Hematopoietic multipotent progenitor cell (in vitro differentiated cells): ENCODE data around the gene MIDN. TPM values are rescaled to one million over a fixed set of nuclear protein-coding genes. Genes with fewer than 3 reads are reported as not detected.
"Not testable (repeated sequence)": the region's sequence is repeated elsewhere in the genome, so short reads cannot be mapped to it uniquely, and the experiment has no call there.

Source experiments
- DNase-seq, 3 donors: peaks; one replicate each; pipeline ENCODE4 v3.0.0-alpha.2; 2011 to 2015; ENCODE audit warnings: low read depth in 2 of 3, low spot score in 2 of 3
- total RNA-seq: library from RNA; depleted of rRNA; stranded (reverse); fragments of >200 nt; gene quantifications from one replicate; pipeline ENCODE4 v1.2.3, GENCODE V29; 2012

Gene MIDN
- total RNA-seq, 1 donor: 64.9 TPM

GRCh38 chr19:1244693-1245451, 3.5 kb upstream of the MIDN start:
- DNase-seq: peak in 1 of 3 donors; percentile 30

GRCh38 chr19:1245494-1246264, 2.7 kb upstream of the MIDN start:
- DNase-seq: no peak

GRCh38 chr19:1246265-1247087, 1.9 kb upstream of the MIDN start:
- DNase-seq: not testable (repeated sequence)

- DNase-seq: no peak
These were observed 640 bp upstream of the MIDN start for GRCh38 chr19:1247748-1248138.

DNA sequence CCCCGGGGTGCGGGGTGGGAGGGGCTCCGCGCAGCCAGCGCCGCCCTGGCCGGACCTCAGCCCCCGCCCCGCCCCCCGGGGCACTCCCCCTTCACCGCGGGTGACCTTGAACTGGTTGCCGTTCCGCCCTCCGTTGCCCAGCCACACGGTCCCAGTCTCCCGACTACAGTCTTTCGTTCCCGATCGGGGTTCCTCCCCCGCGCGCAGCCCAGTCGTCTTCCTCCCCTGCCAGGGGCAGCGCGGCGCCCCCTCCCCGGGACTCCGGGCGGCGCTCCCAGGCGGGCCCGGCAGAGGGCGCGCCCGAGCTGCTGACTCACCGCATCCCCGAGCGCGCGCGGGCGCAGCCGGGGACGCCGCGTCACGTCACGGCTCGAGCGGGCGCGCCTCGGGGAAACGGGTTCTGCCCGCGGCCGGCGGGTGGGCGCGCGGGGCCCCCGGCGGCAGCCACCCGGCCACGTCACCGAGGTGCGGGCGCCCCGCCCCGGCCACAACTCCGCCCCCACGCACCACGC, 459 bp downstream of the MIDN start:
- DNase-seq: peak; percentile 81 to 87 (median 81)

DNA sequence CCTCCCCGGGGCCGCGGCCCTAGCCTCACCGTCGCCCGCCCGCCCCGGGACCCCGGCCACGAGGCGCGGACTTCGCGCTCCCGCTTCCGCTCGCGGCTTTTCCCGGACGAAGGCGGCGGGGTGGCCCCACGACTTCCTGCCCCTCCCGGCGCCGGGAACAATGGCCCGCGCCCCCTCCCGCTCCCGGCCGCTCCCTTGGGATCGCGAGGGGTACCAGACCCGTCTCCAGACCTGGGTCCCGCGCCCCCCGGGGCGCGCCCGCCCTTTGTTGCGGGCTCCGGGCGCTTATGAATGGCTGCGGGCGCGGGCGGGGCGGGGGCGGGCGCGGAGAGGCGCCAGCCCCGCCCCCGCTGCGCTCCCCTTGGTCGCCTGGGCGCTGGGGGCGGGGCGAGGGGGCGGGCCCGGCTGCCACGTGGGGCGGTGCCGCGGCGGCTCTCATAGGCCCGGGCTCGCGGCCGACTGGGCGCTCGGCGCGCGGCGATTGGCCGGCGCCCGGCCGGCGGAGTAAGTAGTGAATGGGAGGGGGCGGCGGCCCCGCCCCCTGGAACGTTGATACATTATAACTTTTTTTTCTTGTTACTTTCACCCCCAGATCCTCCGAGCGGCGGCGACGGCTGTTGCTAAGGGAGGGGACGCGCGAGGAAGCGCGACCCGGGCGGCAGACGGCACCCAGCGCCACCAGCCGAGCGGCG, 1.1 kb downstream of the MIDN start:
- DNase-seq: peak; percentile 93 to 96 (median 95)

- DNase-seq: no peak
These were observed 1.6 kb downstream of the MIDN start for GRCh38 chr19:1249990-1250436.

- peak in 2 of 3 donors; percentile 43 to 48 for DNase-seq
These were observed 2.3 kb downstream of the MIDN start for GRCh38 chr19:1250437-1251260.

DNA sequence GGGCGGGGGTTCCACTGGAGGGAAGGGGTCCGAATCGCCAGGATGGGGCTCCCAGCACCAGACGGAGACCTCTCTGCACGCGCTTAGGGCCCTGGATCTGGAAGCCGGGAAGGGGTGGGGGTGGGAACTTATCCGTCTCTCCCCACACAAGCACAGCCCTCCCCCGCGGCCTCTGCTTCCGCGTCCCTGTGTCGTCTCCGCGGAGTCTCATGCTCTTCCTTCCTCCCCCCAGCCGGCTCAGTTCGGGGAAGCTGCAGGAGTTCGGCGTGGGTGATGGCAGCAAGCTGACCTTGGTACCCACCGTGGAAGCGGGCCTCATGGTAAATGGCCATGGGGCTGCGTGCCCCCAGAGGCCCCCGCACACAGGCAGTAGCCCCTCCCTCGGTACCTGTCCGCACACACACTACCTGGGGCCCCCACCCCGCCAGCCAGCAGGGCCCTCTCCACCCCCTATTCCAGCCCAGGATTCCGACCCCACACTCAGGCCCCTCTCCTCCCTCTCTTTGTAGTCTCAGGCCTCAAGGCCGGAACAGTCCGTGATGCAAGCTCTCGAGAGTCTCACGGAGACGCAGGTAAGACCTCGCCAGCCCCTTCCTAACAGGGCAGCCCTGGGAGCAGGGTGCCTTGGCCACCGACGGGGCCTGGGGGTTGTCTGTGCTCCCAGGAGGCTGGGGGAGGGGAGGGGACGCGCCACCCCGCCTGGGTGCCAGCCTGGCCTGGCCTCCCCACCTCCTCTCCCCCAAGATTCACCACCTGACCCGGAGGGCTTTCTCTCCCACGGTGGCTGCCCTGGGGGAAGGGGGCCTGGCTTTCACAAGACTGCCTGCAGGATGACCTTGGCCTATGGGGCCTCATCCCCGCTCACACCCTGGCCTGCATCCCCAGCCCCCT, 3.2 kb downstream of the MIDN start:
- peak in 1 of 3 donors; percentile 57 for DNase-seq

DNA sequence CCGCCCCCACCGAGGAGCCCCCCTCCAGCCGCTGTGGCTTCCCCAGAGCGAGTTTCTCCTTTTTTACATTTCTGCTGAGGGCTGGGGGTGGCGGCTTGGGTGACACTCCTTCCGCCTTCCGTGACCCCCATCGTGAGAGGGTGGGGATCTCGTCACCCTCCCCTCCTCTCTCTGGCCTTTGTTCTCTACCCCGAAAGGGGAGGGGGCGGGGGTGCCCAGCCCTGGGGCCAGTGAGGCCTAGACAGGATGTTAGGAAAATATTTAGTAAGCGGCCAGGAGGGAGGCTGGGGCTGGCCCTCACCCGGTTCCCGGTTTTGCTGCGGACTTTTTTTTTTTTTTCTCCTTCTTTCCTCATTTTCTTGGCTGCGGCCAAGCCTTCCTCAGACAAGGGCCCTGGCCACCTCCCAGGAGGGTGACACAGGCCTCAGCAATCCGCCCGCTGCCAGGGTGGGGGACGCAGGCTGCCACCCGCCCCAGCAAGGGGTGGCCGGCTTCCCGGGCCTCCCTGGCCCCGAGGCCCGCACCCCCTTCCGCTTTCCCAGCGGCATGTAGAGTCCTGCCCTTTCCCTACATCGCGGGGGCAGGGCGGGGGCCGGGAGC, 3.9 kb downstream of the MIDN start:
- peak in 2 of 3 donors; percentile 92 to 97 for DNase-seq

- peak in 2 of 3 donors; percentile 92 to 95 for DNase-seq
These were observed 4.6 kb downstream of the MIDN start for GRCh38 chr19:1252821-1253513.

GRCh38 chr19:1253514-1254080, 5.2 kb downstream of the MIDN start:
- DNase-seq: no peak

GRCh38 chr19:1254081-1254527, 5.7 kb downstream of the MIDN start:
- no peak for DNase-seq

DNA sequence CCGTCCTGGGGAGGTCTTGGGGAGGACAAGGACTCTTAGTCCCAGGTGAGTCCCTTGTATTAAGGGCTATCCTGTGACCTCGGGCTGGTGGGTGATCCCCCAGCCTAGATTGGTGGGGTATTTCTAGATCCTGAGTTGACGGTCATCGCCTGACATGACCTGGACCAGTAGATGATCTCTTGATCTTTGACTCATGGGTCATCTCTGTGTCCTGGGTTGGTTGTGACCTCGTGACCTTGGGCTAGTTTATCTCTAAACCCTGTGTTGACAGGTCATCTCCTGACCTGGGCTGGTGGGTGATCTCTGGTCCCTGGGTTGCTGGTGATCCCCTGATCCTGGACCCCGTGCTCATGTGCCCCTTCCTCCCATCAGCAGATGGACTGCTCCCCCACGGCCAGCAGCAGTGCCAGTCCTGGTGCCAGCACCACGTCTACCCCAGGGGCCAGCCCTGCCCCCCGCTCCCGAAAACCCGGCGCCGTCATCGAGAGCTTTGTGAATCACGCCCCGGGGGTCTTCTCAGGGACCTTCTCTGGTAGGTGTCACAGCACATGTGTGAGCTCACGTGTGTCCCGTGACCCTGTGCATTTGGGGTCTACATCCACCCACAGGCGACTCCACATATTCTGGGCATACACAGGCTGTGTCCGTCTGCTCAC, 6.3 kb downstream of the MIDN start:
- DNase-seq: no peak

DNA sequence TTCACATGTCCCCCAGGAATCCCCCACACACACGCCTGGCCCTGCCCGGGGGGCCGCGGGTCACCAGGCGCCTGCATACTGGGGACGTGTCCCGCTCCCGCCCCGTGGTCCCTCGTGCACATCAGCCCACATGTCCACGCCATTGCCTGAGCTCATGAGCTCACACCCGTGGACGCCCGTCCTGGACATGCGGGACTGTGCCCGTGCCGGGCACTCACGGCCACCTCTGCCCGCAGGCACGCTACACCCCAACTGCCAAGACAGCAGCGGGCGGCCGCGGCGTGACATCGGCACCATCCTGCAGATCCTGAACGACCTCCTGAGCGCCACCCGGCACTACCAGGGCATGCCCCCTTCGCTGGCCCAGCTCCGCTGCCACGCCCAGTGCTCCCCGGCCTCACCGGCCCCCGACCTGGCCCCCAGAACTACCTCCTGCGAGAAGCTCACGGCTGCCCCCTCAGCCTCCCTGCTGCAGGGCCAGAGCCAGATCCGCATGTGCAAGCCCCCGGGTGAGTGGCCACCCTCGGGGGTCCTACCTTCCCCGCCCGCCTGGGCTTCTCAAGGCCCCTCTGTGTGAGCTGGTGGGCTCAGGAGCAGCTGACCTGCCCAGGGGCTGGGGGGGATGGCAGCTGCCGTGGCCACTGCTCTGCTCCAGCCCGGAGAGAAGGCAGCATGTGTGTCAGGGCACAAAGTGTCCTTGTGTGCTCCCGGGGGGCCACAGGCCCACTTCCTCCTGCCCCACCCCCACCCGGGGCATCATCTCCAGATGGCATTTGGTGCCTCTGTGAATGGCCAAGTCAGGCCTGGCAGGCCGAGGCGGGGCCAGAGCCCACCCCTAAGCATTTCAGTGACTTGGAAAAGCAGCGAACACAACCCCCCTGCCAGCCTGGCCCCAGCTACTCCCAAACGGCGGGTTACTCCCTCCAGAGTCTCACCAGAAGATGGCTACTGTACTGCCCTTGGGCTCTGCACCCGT, 7.1 kb downstream of the MIDN start:
- no peak for DNase-seq
